ENCODE data around the gene CPNE9.

Gene CPNE9

DNA sequence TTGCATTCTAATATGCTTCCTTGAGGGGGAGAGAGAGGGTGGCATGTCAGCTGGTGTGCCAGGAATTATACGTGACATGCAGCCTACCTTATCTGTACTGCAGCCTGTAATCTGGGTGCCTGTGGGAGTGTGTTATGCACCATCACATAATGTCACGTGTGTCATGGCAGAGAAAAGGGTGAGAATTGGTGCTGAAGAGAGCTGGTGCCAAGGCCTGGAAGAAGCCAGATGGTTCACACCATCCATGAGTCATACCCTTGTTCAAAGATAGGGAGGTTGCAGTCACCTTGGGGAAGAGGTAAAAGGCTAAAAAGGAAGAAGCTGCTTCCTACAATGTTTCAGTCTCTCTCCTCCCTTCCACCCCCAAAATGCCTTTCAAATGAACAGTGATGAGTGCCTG, 33.2 kb downstream of the CPNE9 start:
- no peak for DNase-seq (ENCODE audit: low read depth)
- no peak overlapping the region for H3K4me3 ChIP-seq (ENCODE audit: control insufficient read depth, low read depth, low read length)
- TF ChIP-seq, protein P1, sequence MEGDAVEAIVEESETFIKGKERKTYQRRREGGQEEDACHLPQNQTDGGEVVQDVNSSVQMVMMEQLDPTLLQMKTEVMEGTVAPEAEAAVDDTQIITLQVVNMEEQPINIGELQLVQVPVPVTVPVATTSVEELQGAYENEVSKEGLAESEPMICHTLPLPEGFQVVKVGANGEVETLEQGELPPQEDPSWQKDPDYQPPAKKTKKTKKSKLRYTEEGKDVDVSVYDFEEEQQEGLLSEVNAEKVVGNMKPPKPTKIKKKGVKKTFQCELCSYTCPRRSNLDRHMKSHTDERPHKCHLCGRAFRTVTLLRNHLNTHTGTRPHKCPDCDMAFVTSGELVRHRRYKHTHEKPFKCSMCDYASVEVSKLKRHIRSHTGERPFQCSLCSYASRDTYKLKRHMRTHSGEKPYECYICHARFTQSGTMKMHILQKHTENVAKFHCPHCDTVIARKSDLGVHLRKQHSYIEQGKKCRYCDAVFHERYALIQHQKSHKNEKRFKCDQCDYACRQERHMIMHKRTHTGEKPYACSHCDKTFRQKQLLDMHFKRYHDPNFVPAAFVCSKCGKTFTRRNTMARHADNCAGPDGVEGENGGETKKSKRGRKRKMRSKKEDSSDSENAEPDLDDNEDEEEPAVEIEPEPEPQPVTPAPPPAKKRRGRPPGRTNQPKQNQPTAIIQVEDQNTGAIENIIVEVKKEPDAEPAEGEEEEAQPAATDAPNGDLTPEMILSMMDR (IDR thresholded peaks at IDR 0.05; ENCODE audit: control insufficient read depth, insufficient read depth, low read depth, low read length, missing control alignments) = no peak

DNA sequence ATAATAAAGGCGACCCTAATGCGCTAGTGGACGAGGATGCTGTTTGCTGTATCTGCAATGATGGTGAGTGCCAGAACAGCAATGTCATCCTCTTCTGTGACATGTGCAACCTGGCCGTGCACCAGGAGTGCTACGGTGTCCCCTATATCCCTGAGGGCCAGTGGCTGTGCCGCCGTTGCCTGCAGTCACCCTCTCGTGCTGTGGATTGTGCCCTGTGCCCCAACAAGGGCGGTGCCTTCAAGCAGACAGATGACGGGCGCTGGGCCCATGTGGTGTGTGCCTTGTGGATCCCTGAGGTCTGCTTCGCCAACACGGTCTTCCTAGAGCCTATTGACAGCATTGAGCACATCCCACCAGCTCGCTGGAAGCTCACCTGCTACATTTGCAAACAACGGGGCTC, 35.5 kb downstream of the CPNE9 start:
- H3K4me3 ChIP-seq (ENCODE audit: control insufficient read depth, low read depth, low read length) = no peak overlapping the region
- DNase-seq (ENCODE audit: low read depth) = no peak
- TF ChIP-seq, protein P1 (IDR thresholded peaks at IDR 0.05; ENCODE audit: control insufficient read depth, insufficient read depth, low read depth, low read length, missing control alignments) = no peak

DNA sequence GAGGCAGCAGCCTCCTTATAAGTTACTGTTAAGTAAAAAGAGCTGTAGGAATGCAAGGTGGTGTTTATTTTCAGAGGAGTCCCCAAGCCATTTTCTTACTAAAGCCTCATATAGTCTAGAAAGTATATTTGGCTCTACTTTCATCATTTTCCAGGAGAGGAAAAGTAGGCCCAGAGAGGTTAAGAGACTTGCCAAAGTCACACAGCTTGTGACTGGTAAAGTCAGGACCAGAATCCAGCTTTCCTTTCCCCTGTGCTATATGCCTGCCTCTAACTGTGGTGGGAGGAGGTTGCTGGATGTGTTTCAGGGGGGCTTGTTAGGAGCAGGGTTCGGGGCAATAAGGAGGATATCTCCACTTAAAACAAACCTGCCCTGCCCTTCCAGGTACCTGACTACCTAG, 38.9 kb downstream of the CPNE9 start:
- no peak for DNase-seq (ENCODE audit: low read depth)
- TF ChIP-seq, protein P1 (IDR thresholded peaks at IDR 0.05; ENCODE audit: control insufficient read depth, insufficient read depth, low read depth, low read length, missing control alignments) = no peak
- H3K4me3 ChIP-seq (ENCODE audit: control insufficient read depth, low read depth, low read length) = no peak overlapping the region

DNA sequence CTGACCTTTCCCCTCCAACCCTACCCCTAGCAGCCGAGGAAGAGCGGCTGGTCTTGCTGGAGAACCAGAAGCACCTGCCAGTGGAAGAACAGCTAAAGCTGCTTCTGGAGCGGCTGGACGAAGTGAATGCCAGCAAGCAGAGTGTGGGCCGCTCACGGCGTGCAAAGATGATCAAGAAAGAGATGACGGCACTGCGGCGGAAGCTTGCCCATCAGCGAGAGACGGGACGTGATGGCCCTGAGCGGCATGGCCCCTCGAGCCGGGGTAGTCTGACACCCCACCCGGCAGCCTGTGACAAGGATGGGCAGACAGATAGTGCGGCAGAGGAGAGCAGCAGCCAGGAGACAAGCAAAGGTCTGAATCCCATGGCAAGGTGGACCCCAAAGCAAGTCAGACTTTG, 39.9 kb downstream of the CPNE9 start:
- TF ChIP-seq, protein P1 (IDR thresholded peaks at IDR 0.05; ENCODE audit: control insufficient read depth, insufficient read depth, low read depth, low read length, missing control alignments) = no peak
- no peak for DNase-seq (ENCODE audit: low read depth)
- H3K4me3 ChIP-seq (ENCODE audit: control insufficient read depth, low read depth, low read length) = no peak overlapping the region

DNA sequence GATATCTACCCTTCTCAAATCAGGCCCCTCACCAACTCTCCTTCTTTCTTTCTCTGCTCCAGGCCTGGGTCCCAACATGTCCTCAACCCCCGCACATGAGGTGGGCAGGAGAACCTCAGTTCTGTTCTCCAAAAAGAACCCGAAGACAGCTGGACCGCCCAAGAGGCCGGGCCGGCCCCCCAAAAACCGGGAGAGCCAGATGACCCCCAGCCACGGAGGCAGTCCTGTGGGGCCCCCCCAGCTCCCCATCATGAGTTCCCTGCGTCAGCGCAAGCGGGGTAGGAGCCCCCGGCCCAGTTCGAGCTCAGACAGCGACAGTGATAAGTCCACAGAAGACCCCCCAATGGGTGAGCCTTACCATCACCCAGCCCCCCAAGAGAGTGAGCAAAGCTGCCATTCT, 40.5 kb downstream of the CPNE9 start:
- TF ChIP-seq, protein P1 (IDR thresholded peaks at IDR 0.05; ENCODE audit: control insufficient read depth, insufficient read depth, low read depth, low read length, missing control alignments) = no peak
- no peak for DNase-seq (ENCODE audit: low read depth)
- H3K4me3 ChIP-seq (ENCODE audit: control insufficient read depth, low read depth, low read length) = no peak overlapping the region

DNA sequence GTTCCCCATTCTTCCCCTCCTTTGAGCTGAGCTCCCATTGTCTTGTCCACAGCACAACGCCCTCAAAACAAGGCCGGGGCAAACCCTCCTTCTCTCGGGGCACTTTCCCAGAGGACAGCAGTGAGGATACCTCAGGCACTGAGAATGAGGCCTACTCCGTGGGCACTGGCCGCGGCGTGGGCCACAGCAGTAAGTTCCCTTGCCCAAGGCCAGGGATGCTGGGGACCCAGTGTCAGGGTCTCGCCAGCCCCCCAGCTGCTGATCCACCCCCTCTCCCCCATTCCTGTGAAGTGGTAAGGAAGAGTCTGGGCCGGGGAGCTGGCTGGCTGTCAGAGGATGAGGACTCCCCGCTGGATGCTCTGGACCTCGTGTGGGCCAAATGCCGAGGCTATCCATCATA, 41.9 kb downstream of the CPNE9 start:
- DNase-seq (ENCODE audit: low read depth) = no peak
- no peak overlapping the region for H3K4me3 ChIP-seq (ENCODE audit: control insufficient read depth, low read depth, low read length)
- TF ChIP-seq, protein P1 (IDR thresholded peaks at IDR 0.05; ENCODE audit: control insufficient read depth, insufficient read depth, low read depth, low read length, missing control alignments) = no peak

DNA sequence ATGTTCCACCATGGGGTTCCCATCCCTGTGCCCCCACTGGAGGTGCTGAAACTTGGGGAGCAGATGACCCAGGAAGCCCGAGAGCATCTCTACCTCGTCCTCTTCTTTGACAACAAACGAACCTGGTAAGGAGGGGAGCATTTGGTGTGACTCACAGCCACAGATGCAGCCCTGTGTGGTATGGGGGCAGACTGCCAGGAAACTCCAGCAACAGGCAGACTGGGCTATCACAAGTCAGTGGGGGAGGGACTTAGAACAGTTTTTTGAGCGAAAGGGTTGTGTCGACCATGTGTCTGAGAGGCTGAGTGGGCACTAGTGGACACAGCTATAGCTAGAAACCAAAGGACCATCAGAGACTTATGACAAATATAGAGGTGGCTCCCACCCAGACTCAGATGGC, 42.7 kb downstream of the CPNE9 start:
- DNase-seq (ENCODE audit: low read depth) = peak; percentile 50
- TF ChIP-seq, protein P1 (IDR thresholded peaks at IDR 0.05; ENCODE audit: control insufficient read depth, insufficient read depth, low read depth, low read length, missing control alignments) = no peak
- no peak overlapping the region for H3K4me3 ChIP-seq (ENCODE audit: control insufficient read depth, low read depth, low read length)

Measured in AG09309 (cell line).